Measurements from ENCODE around the gene EMP1.

EMP1 gene

DNA sequence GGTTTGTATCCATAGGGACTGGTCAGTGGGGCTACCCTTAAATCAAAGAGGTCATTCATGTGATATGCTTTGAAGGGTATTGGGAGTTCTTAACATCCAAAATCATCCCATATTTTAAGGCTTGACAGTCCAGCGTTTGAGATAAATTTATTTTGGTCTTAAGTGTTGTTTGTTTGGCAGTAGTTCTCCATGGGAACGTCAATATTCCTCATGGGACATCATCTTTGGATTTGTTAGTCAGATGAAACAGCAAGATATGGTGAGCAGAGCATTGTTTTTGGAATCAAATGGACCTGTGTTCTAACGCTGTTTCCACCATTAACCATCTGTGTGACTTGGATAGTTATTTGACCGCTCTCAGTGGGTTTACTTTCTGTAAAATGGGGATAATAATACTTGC, 47.1 kb upstream of the EMP1 start:
- TF ChIP-seq FOXM1 (IDR thresholded peaks at IDR 0.05; ENCODE audit: borderline replicate concordance, low read depth), result no peak
- no peak for TF ChIP-seq CEBPB (IDR thresholded peaks at IDR 0.05)
- no peak for TF ChIP-seq EGR1 (IDR thresholded peaks at IDR 0.05)
- TF ChIP-seq TCF12 (IDR thresholded peaks at IDR 0.05; ENCODE audit: low read depth), result no peak
- TF ChIP-seq TEAD4 (IDR thresholded peaks at IDR 0.05), result no peak
- no peak for TF ChIP-seq CREB1 (IDR thresholded peaks at IDR 0.05; ENCODE audit: low read depth)

GRCh38 chr12:13152281-13152680, 44.2 kb upstream of the EMP1 start:
- no peak for TF ChIP-seq TAF1 (IDR thresholded peaks at IDR 0.05; ENCODE audit: low read depth)
- TF ChIP-seq, protein P1, sequence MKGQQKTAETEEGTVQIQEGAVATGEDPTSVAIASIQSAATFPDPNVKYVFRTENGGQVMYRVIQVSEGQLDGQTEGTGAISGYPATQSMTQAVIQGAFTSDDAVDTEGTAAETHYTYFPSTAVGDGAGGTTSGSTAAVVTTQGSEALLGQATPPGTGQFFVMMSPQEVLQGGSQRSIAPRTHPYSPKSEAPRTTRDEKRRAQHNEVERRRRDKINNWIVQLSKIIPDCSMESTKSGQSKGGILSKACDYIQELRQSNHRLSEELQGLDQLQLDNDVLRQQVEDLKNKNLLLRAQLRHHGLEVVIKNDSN (IDR thresholded peaks at IDR 0.05), result no peak
- no peak for TF ChIP-seq ZBTB7A (IDR thresholded peaks at IDR 0.05; ENCODE audit: low read depth)
- no peak for TF ChIP-seq RAD21 (IDR thresholded peaks at IDR 0.05; ENCODE audit: low read depth)
- no peak for TF ChIP-seq YY1 (IDR thresholded peaks at IDR 0.05; ENCODE audit: low read depth)
- TF ChIP-seq TEAD4 (IDR thresholded peaks at IDR 0.05), result no peak
- no peak for TF ChIP-seq EP300 (IDR thresholded peaks at IDR 0.05; ENCODE audit: borderline replicate concordance)
- TF ChIP-seq FOXM1 (IDR thresholded peaks at IDR 0.05; ENCODE audit: borderline replicate concordance, low read depth), result no peak
- no peak for TF ChIP-seq REST (IDR thresholded peaks at IDR 0.05; ENCODE audit: low read depth)
- TF ChIP-seq MAX (IDR thresholded peaks at IDR 0.05), result no peak
- TF ChIP-seq EGR1 (IDR thresholded peaks at IDR 0.05), result no peak
- TF ChIP-seq NFIC (IDR thresholded peaks at IDR 0.05), result no peak
- no peak for TF ChIP-seq TCF12 (IDR thresholded peaks at IDR 0.05; ENCODE audit: low read depth)
- TF ChIP-seq CREB1 (IDR thresholded peaks at IDR 0.05; ENCODE audit: low read depth), result no peak

GRCh38 chr12:13152756-13153155, 43.8 kb upstream of the EMP1 start:
- TF ChIP-seq TEAD4 (IDR thresholded peaks at IDR 0.05), result no peak
- TF ChIP-seq FOXM1 (IDR thresholded peaks at IDR 0.05; ENCODE audit: borderline replicate concordance, low read depth), result no peak

GRCh38 chr12:13153180-13153579, 43.3 kb upstream of the EMP1 start:
- no peak for TF ChIP-seq TCF12 (IDR thresholded peaks at IDR 0.05; ENCODE audit: low read depth)
- no peak for TF ChIP-seq TEAD4 (IDR thresholded peaks at IDR 0.05)
- no peak for TF ChIP-seq ZBTB7A (IDR thresholded peaks at IDR 0.05; ENCODE audit: low read depth)
- TF ChIP-seq TAF1 (IDR thresholded peaks at IDR 0.05; ENCODE audit: low read depth), result no peak
- TF ChIP-seq CREB1 (IDR thresholded peaks at IDR 0.05; ENCODE audit: low read depth), result no peak
- TF ChIP-seq RAD21 (IDR thresholded peaks at IDR 0.05; ENCODE audit: low read depth), result no peak
- TF ChIP-seq CEBPB (IDR thresholded peaks at IDR 0.05), result no peak
- no peak for TF ChIP-seq REST (IDR thresholded peaks at IDR 0.05; ENCODE audit: low read depth)
- no peak for TF ChIP-seq YY1 (IDR thresholded peaks at IDR 0.05; ENCODE audit: low read depth)
- TF ChIP-seq EGR1 (IDR thresholded peaks at IDR 0.05), result no peak
- no peak for TF ChIP-seq FOXM1 (IDR thresholded peaks at IDR 0.05; ENCODE audit: borderline replicate concordance, low read depth)
- TF ChIP-seq, protein P1 (IDR thresholded peaks at IDR 0.05), result no peak

DNA sequence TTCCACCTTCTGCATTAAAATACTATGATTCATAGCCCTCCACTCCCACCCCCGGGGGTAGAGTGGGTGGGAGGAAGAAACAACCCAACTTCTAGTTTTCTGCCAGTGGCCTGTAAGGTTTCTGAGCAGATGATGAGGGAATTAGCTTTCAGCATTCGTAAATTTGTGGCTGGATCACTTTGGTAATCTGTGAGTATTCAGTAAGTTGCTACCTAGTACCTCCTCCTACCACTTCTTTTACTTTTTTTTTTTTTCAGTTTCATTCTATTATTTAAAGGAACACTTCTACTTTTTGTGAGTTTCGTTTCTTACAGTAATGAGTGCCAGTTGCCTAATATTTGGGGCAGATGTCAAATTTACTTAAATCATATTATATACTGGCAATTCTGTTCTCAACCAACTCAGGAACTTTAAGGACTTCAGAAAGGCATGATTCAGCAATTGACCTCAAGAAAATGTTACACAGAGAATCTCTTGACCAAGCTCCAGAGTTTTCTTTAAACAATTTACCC, 42.4 kb upstream of the EMP1 start:
- TF ChIP-seq, protein P1 (IDR thresholded peaks at IDR 0.05), result no peak
- TF ChIP-seq RAD21 (IDR thresholded peaks at IDR 0.05; ENCODE audit: low read depth), result no peak
- no peak for TF ChIP-seq NFIC (IDR thresholded peaks at IDR 0.05)
- TF ChIP-seq YY1 (IDR thresholded peaks at IDR 0.05; ENCODE audit: low read depth), result no peak
- TF ChIP-seq MAX (IDR thresholded peaks at IDR 0.05), result no peak
- TF ChIP-seq REST (IDR thresholded peaks at IDR 0.05; ENCODE audit: low read depth), result no peak
- no peak for TF ChIP-seq CEBPB (IDR thresholded peaks at IDR 0.05)
- no peak for TF ChIP-seq EP300 (IDR thresholded peaks at IDR 0.05; ENCODE audit: borderline replicate concordance)
- no peak for TF ChIP-seq TCF12 (IDR thresholded peaks at IDR 0.05; ENCODE audit: low read depth)
- TF ChIP-seq TEAD4 (IDR thresholded peaks at IDR 0.05), result no peak
- TF ChIP-seq FOXM1 (IDR thresholded peaks at IDR 0.05; ENCODE audit: borderline replicate concordance, low read depth), result no peak
- TF ChIP-seq EGR1 (IDR thresholded peaks at IDR 0.05), result no peak
- TF ChIP-seq CREB1 (IDR thresholded peaks at IDR 0.05; ENCODE audit: low read depth), result no peak
- TF ChIP-seq ZBTB7A (IDR thresholded peaks at IDR 0.05; ENCODE audit: low read depth), result no peak
- TF ChIP-seq TAF1 (IDR thresholded peaks at IDR 0.05; ENCODE audit: low read depth), result no peak

Data from Ishikawa (cell line).